Liver (tissue), 3 donors: ENCODE data around the gene RHNO1.

Experiments
- ATF3 ChIP-seq: IDR thresholded peaks from 2 replicates; pipeline ENCODE4 v1.6.1; 2016; ENCODE audit warnings: antibody characterized with exemption
- CTCF ChIP-seq: fragments of 150-350 bp; IDR thresholded peaks from 2 replicates; pipeline ENCODE4 v1.5.1; 2017; ENCODE audit warnings: improper control_type of control experiment, low read depth, low read length; ENCODE audit not compliant: missing input control
- MAX ChIP-seq: IDR thresholded peaks from 2 replicates; pipeline ENCODE4 v1.6.1; 2016; ENCODE audit warnings: antibody characterized with exemption
- donor health status: healthy.
- donor health status: healthy.

- TF ChIP-seq MAX: no peak
- TF ChIP-seq ATF3: no peak
- no peak for TF ChIP-seq CTCF
These were observed 57.3 kb downstream of the RHNO1 start for GRCh38 chr12:2934371-2934770.
